Astrocyte of the cerebellum (primary cell): ENCODE measurements around the gene SMYD3.

ENCODE experiments used
- DNase-seq: peaks from one replicate; pipeline ENCODE4 v3.0.0-alpha.2; 2011; ENCODE audit warnings: low read depth
- H3K4me3 ChIP-seq: 2 replicates; pipeline ENCODE4 v1.5.1; 2011; ENCODE audit warnings: mild to moderate bottlenecking, low read depth, low read length, moderate library complexity
- in situ Hi-C: cut with HindIII; loops from 2 replicates; pipeline ENCODE4 v1.10.0; 2017; ENCODE audit warnings: low sequenced_read_pairs
- TF ChIP-seq, protein P1 (sequence below): IDR thresholded peaks from 2 replicates; pipeline ENCODE4 v1.5.1; 2012; ENCODE audit warnings: low read length, low read depth, moderate library complexity, mild to moderate bottlenecking; ENCODE audit errors: missing control alignments

Gene SMYD3

DNA sequence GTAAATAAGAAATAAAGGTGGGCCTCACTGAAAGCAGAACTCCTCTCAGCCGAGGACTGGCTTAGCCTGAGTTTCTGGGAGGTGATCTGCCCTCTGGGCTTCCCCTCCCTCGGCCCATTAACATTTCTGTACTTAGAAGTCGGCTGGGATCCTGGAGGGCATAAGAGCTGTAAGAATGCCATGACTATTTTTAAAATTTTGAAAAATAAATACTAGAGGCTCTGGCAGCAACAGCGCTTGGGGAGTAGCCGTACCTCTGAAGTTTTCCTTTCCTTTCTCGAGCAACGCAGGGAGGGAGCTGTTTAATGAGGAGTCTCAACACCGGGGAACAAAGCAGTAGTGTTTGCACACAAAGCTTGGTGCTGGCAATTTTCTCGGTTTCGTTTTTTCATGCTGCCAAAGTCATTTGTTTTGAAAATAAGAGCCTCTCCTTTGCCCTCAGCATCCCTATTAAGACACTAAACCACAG is 498.7 kb downstream of the SMYD3 start:
- DNase-seq: no peak
- no peak overlapping the region for H3K4me3 ChIP-seq
- TF ChIP-seq, protein P1, sequence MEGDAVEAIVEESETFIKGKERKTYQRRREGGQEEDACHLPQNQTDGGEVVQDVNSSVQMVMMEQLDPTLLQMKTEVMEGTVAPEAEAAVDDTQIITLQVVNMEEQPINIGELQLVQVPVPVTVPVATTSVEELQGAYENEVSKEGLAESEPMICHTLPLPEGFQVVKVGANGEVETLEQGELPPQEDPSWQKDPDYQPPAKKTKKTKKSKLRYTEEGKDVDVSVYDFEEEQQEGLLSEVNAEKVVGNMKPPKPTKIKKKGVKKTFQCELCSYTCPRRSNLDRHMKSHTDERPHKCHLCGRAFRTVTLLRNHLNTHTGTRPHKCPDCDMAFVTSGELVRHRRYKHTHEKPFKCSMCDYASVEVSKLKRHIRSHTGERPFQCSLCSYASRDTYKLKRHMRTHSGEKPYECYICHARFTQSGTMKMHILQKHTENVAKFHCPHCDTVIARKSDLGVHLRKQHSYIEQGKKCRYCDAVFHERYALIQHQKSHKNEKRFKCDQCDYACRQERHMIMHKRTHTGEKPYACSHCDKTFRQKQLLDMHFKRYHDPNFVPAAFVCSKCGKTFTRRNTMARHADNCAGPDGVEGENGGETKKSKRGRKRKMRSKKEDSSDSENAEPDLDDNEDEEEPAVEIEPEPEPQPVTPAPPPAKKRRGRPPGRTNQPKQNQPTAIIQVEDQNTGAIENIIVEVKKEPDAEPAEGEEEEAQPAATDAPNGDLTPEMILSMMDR: no peak
- in situ Hi-C loops: no loop called here

DNA sequence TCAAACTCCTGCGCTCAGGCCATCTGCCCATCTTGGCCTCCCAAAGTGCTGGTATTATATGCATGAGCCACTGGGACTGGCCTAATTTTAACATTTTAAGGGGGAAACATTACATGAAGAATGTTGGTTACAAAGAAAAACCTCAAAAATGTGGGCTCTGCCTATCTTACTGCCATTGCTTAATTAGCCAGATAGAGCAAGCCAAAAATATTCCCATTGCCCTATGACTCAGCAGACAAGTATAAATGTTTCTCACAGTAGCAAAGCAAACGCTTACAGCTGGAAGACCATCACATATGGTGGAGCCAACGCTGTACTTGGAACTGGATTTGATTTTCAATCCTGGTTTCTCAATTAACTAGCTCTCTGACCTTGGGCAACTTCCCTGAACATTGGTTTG is 502.0 kb downstream of the SMYD3 start:
- no peak overlapping the region for H3K4me3 ChIP-seq
- TF ChIP-seq, protein P1: no peak
- in situ Hi-C loops: no loop called here
- DNase-seq: peak; percentile 96

DNA sequence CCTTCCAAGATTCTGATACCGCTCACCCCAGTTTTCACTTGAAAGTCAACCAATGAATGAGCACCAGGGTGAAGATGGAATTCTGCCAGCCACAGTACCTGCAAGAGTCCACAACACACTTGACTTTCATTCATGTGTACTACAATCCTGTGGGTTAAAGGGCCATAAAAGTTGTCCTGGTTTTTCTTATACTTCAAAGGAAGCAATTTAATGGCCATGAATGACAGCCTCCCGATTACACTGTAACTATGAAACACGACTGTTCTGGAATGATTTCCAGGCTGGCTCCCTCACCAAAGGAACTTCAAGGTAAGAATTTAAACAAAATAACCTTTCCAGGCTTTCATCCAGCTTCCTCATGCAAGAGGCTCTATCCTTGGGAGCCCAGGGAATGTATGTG is 502.8 kb downstream of the SMYD3 start:
- TF ChIP-seq, protein P1: no peak
- H3K4me3 ChIP-seq: no peak overlapping the region
- DNase-seq: no peak
- in situ Hi-C loops: no loop called here

DNA sequence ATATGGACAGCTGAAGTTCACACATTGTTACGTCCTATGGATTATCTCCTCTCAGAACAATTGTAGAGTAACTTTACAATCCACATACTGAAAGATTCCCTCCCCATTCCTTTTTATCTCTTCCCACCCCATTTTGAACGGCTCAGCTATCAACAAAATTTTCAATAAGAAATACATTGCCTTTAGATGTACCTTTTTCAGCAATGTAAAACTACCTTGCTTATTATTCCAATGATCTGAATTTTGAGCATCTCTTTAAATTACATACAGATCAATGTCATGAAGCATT is 503.7 kb downstream of the SMYD3 start:
- DNase-seq: no peak
- TF ChIP-seq, protein P1: no peak
- H3K4me3 ChIP-seq: no peak overlapping the region
- in situ Hi-C loops: no loop called here

DNA sequence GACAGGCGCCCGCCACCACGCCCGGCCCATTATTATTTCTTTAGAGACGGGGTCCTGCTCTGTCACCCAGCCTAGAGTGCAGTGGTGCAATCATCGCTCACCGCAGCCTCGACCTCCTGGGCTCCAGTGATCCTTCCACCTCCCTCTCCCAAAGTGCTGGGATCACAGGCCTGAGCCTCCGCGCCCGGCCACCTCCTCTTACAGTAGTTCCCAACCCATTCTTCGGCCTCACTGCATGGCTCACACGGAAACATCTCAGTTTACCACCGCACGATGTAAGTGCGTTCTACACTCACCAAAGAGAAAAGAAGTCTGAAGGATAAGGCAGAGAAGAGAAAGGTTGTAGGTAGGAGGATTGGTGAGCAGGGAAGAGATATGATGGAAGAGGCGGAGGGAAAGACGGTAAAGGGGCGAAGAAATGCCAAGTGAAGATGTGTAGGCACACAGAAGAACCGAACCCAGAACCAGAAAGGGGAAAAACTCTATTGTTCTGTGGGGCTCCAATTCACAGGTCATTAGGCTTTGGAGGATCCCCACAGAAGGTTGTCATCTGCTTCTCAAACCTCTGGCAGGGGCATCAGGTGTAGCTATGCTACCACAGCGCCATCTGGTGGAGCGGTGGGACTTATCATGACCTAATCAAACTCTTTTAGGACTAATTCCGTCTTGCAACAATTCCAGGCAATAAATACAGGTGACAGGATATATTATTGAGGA is 504.2 kb downstream of the SMYD3 start:
- DNase-seq: peak; percentile 89
- in situ Hi-C loops: no loop called here
- TF ChIP-seq, protein P1: peak; percentile 87
- H3K4me3 ChIP-seq: no peak overlapping the region

DNA sequence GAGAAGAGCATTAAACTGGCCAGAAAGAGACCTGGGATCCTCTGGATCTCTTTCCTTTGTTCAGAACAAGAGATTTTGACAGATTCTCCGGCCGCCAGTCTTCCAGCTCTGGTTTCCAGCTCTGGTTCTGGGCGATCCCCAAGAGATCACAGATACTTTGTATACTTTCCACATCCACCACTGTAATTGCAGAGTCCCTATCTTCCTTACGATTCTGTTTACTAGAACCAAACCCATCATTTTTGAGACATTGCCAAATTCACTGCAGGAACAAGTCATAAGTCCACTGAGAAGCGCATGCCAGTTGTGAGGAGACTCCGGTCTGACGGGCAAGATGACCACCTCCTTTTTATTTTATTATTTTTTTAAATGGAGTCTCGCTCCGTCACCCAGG is 505.2 kb downstream of the SMYD3 start:
- in situ Hi-C loops: no loop called here
- TF ChIP-seq, protein P1: no peak

More for the DNA sequence above, 505.2 kb downstream of the SMYD3 start:
- DNase-seq: no peak
- H3K4me3 ChIP-seq: no peak overlapping the region
